T-helper 2 cell treated with Interferon-gamma antibody and Interleukin-4, amounts not matched to agents 100 ng/mL and 5 ng/mL, for 36 hours (primary cell): ENCODE measurements around the gene CATSPERZ. TPM values are rescaled to one million over a fixed set of nuclear protein-coding genes. Genes with fewer than 3 reads are reported as not detected.

Experiments used
- intact Hi-C: fragments of 100-400 bp; cut with micrococcal nuclease; formaldehyde crosslinking; loops from one replicate; pipeline ENCODE4 v1.15.1; 2023
- total RNA-seq: library from RNA; stranded (reverse); gene quantifications from 2 replicates; pipeline ENCODE4 v1.2.3, GENCODE V29; 2022

Gene CATSPERZ
- total RNA-seq, 1 donor from 2014 or later: not detected

DNA sequence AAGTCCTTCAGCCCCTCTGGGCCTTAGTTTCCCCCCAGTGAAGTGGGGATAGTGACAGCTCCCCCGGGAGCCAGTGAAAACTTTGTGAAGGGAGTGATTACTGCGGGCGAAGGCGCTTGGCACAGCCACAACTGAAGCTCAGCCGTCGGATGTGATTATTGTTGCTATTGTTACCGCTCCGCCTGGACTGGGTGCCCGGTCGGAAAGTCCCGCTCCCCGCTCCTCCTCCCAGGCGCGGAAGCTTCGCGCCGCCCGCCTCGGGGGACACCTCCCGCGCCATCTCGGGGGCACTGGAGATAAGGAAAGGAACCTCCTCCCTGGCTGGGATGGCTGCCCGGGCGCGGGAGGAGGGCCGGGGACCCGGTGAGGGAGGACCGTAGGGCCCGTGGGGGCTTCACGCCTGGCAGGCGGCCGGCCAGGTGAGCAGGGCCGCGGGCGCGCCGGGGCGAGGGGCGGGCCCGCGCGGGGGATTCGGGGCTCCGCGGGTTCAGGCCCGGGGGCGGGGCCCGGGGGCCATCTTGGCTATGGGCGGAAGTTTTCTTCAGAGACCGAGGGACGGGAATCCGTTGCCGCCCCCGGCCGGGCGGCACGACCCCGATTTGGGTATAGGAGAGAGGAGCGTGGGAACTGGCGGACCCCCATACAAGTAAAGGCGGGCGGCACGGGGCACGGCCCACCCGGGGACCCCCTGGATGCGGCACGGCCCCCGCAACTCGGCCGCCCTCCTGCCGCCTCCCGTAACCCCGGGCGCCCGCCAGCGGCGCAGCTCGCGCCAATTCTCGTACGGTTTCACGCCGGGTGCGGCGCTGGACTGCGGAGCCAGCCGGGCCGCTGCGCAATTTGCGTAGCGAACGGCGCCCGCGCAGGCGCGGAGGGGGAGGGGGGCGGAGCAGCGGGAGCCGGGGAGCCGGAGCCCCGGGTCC is 14.9 kb upstream of the CATSPERZ start, which contains the start of gene GPR137:
GPR137 (plus strand) TSS at position 887 of the 923 bp plus-strand sequence. CDS start 677 bp downstream, outside the sequence.
- intact Hi-C loops: loop anchor here (1.0 to 5.0 kb wide), 4 partner anchors 15 to 78 kb away; partner anchors contain the start of genes ESRRA, FERMT3 and FKBP2

DNA sequence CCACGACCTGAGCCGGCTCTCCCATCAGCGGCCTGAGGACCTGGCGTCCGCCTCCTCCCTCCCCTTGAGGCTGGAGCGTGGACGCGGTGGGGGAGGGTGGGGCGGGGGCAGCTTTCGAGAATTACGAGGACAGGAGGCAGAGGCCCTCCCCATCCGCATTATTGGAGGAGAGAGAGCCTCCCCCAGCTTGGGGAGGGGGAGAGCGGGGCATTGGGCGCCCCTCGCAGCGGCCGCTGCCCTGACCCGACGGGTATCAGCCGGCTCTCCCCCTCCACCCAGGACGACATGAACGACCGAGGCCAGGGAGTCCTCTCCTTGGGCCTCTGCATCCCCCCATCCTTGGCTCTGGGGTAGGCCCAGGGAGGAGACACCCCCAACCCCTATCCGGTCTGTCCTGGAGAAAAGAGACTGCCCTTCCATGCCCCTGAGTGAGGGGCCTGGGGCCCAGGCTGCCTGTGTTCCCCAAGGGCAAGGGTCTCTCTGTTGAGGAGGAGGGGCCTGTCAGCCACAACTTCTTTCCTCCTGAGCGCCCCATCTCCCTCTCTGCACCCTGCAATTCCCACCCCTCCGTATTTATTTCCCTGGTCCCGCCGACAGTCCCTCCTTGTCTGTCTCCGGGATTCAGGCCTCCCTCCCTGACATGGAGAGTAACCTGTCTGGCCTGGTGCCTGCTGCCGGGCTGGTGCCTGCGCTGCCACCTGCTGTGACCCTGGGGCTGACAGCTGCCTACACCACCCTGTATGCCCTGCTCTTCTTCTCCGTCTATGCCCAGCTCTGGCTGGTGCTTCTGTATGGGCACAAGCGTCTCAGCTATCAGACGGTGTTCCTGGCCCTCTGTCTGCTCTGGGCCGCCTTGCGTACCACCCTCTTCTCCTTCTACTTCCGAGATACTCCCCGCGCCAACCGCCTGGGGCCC is 14.0 kb upstream of the CATSPERZ start:
- intact Hi-C loops: loop anchor here (1.0 to 5.0 kb wide), 4 partner anchors 16 to 79 kb away; partner anchors contain the start of genes ESRRA, FERMT3 and FKBP2

DNA sequence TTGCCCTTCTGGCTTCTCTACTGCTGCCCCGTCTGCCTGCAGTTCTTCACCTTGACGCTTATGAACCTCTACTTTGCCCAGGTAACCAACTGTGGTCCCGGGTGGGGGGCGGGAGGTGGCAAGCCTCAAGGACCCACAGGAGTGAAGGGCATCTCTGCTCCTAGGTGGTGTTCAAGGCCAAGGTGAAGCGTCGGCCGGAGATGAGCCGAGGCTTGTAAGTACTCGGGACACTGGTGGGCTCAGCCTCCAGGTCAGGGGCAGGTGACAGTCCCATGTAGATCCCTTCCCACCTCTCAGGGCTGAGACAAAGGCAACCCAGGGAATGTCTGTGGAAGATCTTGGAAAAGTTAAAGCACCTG is 13.4 kb upstream of the CATSPERZ start:
- intact Hi-C loops: loop anchor here (5.0 kb wide), 1 partner anchor 79 kb away; the partner anchor contains the start of gene FERMT3

DNA sequence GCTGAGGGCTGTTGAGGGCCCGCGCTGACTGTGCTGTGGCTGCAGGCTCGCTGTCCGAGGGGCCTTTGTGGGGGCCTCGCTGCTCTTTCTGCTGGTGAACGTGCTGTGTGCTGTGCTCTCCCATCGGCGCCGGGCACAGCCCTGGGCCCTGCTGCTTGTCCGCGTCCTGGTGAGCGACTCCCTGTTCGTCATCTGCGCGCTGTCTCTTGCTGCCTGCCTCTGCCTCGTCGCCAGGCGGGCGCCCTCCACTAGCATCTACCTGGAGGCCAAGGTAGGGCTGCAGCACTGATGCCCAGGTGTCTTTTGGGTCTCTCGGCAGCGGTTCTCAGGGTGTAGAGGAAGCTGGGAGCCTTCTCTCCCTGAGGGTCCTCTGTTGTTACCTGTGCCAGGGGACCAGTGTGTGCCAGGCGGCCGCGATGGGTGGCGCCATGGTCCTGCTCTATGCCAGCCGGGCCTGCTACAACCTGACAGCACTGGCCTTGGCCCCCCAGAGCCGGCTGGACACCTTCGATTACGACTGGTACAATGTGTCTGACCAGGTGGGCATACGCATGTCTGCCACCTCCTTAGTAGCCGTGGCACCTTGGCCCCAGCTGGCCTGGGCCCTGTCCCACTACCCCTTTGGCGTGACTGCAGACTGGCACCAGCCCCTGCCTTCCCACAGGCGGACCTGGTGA is 12.3 kb upstream of the CATSPERZ start:
- intact Hi-C loops: loop anchor here (5.0 kb wide), 1 partner anchor 81 kb away; the partner anchor contains the start of gene FERMT3

DNA sequence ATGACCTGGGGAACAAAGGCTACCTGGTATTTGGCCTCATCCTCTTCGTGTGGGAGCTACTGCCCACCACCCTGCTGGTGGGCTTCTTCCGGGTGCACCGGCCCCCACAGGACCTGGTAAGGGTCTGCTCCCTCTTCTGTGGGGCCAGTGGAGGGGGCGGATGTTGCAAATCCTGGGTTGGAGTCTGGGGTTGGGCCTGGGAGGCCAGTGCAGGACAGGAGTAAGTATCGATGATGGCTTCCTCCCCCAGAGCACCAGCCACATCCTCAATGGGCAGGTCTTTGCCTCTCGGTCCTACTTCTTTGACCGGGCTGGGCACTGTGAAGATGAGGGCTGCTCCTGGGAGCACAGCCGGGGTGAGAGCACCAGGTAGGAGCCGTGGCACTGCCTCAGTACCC is 11.8 kb upstream of the CATSPERZ start:
- intact Hi-C loops: loop anchor here (5.0 kb wide), 1 partner anchor 81 kb away; the partner anchor contains the start of gene FERMT3

DNA sequence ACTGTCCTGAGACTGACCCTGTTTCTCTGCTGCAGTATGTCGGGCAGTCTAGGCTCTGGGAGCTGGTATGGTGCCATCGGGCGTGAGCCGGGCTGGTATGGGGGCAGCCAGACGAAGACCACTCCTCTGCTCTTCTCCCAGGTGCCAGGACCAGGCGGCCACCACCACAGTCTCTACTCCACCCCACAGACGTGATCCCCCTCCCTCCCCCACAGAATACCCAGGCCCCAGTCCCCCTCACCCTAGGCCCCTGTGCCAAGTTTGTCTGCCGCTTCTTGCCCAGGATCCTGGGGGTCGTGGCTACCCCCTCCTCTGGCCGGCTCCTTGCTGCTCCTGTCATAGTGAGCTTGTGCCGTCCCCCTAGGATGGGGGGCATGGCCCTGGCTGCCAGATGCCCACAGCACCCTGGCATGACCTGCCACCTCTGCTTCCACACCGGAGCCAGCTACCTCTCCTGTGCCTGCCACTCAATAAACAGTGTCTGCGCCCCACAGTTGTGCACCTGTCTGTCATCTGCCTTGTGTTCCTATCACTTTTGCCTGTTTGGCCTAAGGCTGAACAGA is 11.1 kb upstream of the CATSPERZ start:
- intact Hi-C loops: loop anchor here (5.0 kb wide), 1 partner anchor 82 kb away; the partner anchor contains the start of gene FERMT3

DNA sequence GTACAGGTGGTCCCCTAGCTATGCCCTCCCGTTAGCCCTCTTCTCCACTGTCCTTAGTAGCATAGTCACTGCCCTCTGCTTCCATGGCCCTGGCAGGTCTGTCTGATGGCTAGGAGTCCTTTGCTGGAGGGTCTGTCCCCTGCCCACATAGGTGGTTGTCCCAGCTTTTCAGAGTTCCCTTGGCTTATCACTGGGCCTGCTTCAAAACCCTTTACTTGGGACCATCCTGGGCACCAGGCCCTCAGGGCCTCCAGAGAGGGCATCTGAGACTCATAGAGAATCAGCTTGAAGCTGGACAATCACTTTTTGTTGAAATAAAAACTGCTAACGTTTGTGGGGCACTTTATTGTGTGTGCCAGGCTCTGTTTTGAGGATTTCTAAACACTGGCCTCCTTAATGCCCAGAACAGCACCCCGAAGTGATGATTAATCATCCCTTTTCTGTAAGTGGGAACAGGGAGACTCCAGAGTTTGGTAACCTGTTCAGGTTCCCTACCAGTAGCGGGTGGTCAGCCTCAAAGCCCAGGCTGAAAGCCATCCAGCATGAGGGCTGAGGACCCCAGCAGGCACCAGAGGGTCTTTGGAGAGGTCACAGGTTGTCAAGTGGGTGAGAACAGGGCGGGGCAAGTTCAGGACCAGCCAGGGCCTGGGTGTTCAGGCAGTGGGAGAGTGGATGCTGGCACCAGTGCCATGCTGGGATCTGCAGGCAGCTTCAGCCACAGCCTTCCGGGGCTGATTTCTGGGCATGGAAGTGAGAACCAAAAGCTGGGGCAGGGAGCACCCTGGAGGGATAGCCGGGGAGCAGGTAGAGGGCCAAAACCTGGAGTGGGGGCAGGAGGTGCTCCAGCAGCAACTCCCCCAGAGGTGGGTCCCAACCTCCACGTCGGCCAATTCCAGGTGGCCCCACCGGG is 9.6 kb upstream of the CATSPERZ start:
- intact Hi-C loops: no loop called here

DNA sequence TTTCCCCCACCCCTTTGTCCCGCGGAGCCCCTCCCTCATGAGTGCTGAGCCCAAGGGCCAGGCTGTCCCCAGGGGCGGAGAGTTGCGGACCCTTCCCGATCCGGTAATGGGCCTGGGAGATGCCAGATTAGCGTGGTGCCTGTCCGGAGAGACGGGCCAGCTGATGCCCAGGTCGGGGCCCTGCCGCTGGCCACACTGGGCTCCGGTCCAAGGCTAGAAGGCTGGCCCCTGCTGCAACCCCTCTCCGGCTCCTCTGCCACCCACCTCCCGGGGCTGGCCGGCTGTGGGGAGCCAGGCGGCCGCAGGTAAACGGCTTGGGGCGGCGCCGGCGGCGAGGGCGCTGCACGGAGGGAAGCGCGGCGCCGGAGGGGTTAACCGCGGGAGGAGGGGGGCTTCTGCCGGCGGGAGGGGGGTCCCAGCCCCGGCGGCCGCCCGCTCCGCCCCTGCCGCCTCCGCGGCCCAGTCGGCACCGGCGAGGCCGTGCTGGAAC is 8.9 kb upstream of the CATSPERZ start, which contains the start of gene KCNK4:
KCNK4 (plus strand) TSS at position 41 of the 490 bp plus-strand sequence. CDS start 1,717 bp downstream, outside the sequence.
- intact Hi-C loops: no loop called here

DNA sequence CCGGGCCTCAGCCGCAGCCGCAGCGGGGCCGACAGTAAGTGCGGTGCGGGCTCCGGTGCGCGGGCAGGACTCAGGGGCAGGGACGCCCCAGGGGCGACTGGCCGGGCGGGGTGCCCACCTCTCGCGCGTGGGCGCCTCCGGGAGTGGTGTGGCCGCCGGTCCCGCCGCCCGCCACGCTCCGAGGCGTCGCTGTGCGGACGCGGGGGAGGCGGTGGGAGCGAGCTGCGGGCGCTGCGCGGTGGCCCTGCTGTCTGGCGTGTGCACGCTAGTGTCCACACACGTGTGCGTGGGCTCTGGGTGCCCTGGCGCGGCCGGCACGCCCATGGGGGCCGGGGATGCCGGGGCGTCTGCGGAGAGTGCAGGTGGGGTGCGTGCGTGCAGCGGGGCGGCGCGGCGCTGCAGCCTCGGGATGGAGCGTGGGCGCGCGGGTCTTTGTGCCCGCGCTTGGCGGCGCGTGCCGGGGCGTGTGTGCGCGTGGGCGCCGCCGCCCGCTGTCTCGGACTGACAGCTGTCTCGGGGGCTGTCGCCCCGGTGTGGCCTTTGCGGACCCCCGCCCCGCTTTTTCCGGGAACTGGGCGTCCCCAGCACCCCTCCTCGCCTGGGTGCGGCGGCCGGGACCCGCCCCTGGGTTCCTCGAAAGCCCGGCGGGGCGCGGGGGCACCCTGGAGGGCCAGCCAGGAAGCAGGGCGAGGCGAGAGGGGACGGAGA is 8.3 kb upstream of the CATSPERZ start:
- intact Hi-C loops: no loop called here

DNA sequence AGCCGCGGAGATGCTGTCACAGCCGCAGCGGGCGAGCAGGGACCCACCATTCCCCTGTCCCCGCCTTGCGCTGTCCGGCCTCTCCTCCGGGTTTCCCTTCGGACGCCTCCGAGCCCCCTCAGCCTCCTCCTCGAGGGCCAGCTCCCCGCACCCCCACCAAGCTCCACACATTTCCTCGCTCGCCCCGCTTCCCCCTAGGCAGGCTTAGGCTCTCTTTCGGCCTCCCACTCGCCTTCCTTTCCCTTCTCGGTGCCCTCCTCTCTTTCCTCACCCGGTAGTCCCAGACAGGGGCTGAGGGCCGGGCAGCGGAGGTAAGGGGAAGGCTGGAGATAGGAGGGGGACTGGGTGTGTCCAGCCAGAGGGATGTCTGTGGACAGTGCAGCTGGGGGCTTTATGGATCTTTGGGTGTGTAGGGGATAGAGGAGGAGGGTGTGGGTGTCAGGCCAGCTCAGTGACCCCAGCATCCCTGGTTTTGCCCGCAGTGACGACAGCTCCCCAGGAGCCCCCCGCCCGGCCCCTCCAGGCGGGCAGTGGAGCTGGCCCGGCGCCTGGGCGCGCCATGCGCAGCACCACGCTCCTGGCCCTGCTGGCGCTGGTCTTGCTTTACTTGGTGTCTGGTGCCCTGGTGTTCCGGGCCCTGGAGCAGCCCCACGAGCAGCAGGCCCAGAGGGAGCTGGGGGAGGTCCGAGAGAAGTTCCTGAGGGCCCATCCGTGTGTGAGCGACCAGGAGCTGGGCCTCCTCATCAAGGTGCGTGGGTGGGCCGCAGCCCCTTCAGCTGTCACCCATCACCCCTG is 7.5 kb upstream of the CATSPERZ start:
- intact Hi-C loops: no loop called here

DNA sequence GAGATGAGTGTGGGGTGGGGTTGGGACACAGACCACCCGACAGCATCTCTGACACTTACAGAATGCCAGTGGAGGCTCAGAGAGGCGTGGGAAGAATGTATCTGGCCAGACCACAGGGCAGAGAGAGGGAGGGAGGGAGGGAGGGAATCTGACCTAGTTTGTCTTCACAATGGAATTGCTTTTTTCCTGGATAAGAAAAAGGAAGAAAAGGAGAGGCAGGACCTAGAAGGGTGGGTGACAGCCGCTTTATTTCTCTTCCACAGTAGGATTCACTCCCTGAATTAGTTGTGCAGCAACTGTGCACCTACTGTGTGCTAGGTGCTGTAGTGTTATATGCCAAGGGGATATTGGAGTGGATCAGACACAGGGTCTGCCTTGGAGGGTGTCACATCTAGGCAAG is 5.4 kb upstream of the CATSPERZ start:
- intact Hi-C loops: no loop called here

DNA sequence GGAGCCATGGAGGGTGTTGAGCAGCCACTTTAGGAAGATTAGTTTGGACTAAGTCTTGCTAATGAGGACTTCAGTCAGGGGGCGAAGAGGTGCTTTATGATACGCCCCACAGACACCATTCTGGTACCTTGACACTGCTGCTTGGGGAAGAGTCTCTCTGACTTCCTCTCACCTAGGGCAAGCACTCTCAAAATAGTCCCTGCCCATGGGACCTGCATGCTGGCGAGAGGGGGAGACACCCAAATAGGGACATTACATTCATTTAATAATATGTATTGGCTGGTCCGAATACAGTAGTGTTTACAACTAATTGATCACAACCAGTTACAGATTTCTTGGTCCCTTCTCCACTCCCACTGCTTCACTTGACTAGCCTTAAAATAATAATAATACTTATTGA is 4.4 kb upstream of the CATSPERZ start:
- intact Hi-C loops: no loop called here

DNA sequence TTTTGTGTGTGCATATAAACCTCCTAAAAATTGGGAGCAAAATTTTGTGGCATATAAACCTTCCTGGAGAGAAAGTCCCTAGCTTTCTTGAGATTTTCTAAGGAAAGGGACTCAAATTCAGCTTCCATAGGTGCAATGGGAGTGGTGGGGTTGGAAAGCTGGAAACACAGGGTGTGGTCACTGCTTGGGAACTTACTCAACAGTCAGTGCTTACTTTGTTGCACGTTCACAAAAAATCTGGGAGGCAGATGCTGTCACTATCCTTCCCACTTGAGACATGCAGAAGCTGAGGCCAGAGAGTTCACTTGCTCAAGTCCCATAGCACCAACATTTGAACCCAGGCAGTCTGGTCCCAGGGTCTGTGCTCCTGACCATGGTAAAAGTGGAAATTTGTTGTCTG is 3.9 kb upstream of the CATSPERZ start:
- intact Hi-C loops: no loop called here

DNA sequence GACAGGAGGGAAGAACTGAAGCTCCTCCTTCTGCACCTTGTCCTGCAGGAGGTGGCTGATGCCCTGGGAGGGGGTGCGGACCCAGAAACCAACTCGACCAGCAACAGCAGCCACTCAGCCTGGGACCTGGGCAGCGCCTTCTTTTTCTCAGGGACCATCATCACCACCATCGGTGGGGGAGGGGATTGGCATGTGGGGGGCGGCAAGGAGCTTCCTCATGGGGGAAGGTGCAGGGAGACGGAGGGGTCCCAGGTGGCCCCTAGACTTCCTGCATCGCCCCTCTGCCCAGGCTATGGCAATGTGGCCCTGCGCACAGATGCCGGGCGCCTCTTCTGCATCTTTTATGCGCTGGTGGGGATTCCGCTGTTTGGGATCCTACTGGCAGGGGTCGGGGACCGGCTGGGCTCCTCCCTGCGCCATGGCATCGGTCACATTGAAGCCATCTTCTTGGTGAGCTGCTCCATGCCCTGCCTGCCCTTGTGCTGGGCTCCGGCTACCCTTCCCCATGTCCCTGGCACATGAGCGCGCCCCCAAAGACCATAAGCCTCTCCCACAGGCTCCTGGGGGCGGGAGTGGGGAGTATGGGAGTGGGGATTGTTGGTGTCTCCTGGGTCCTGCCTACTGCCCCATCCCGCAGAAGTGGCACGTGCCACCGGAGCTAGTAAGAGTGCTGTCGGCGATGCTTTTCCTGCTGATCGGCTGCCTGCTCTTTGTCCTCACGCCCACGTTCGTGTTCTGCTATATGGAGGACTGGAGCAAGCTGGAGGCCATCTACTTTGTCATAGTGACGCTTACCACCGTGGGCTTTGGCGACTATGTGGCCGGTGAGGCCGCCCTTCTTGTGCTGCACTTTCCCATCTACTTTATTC is 3.1 kb upstream of the CATSPERZ start:
- intact Hi-C loops: no loop called here

DNA sequence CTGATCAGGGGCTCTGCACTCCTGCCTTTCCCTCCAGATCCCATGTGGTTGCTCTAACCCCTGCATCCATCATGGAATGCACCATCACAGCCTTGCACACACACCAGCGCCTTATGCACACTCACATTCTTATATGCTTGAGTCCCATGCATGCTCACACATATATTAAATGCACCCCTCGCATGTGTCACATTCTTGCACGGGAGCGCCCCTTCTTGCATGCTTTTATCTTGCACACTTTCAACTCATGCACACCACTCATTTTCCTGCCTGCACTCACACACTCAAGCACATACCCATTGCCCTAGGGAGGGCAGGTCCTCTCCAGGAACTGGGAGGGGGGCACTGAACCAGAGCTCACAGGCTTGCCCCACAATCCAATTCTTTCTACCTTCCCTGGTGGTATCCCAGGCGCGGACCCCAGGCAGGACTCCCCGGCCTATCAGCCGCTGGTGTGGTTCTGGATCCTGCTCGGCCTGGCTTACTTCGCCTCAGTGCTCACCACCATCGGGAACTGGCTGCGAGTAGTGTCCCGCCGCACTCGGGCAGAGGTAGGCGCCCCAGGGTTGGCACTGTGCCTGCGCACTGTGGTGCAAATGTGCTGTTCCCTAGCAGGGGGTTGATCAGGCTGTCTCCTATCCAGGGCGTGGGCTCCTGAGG is 2.3 kb upstream of the CATSPERZ start:
- intact Hi-C loops: no loop called here
